Ishikawa (cell line): ENCODE results near the gene TAF12.

Experiments
- CEBPB ChIP-seq: IDR thresholded peaks from 2 replicates; pipeline ENCODE4 v1.6.1; 2012
- CREB1 ChIP-seq: IDR thresholded peaks from 2 replicates; pipeline ENCODE4 v1.6.1; 2012; ENCODE audit warnings: low read depth
- EGR1 ChIP-seq: IDR thresholded peaks from 2 replicates; pipeline ENCODE4 v1.6.1; 2012
- EP300 ChIP-seq: IDR thresholded peaks from 2 replicates; pipeline ENCODE4 v1.6.1; 2012; ENCODE audit warnings: borderline replicate concordance
- FOXM1 ChIP-seq: IDR thresholded peaks from 2 replicates; pipeline ENCODE4 v1.6.1; 2012; ENCODE audit warnings: low read depth, borderline replicate concordance
- NFIC ChIP-seq: IDR thresholded peaks from 2 replicates; pipeline ENCODE4 v1.6.1; 2012
- RAD21 ChIP-seq: IDR thresholded peaks from 2 replicates; pipeline ENCODE4 v1.6.1; 2012; ENCODE audit warnings: low read depth
- REST ChIP-seq: IDR thresholded peaks from 2 replicates; pipeline ENCODE4 v1.6.1; 2012; ENCODE audit warnings: low read depth, mild to moderate bottlenecking
- TAF1 ChIP-seq: IDR thresholded peaks from 2 replicates; pipeline ENCODE4 v1.6.1; 2012; ENCODE audit warnings: low read depth, mild to moderate bottlenecking
- TCF12 ChIP-seq: IDR thresholded peaks from 2 replicates; pipeline ENCODE4 v1.6.1; 2012; ENCODE audit warnings: low read depth
- TEAD4 ChIP-seq: IDR thresholded peaks from 2 replicates; pipeline ENCODE4 v1.6.1; 2012
- YY1 ChIP-seq: IDR thresholded peaks from 2 replicates; pipeline ENCODE4 v1.6.1; 2012; ENCODE audit warnings: low read depth
- ZBTB7A ChIP-seq: IDR thresholded peaks from 2 replicates; pipeline ENCODE4 v1.6.1; 2012; ENCODE audit warnings: low read depth
- TF ChIP-seq, protein P1 (sequence below): IDR thresholded peaks from 2 replicates; pipeline ENCODE4 v1.6.1; 2012
- TF ChIP-seq, protein P2 (sequence below): IDR thresholded peaks from 2 replicates; pipeline ENCODE4 v1.6.1; 2012

TAF12 gene

GRCh38 chr1:28671254-28671780 lies 28.4 kb upstream of the TAF12 start:
- TF ChIP-seq FOXM1 (no peak), ZBTB7A (no peak), YY1 (no peak), REST (no peak), TEAD4 (no peak), TAF1 (no peak), NFIC (no peak), EGR1 (no peak), TCF12 (no peak)
- TF ChIP-seq, protein P1, sequence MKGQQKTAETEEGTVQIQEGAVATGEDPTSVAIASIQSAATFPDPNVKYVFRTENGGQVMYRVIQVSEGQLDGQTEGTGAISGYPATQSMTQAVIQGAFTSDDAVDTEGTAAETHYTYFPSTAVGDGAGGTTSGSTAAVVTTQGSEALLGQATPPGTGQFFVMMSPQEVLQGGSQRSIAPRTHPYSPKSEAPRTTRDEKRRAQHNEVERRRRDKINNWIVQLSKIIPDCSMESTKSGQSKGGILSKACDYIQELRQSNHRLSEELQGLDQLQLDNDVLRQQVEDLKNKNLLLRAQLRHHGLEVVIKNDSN: no peak
- TF ChIP-seq, protein P2, sequence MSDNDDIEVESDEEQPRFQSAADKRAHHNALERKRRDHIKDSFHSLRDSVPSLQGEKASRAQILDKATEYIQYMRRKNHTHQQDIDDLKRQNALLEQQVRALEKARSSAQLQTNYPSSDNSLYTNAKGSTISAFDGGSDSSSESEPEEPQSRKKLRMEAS: no peak

DNA sequence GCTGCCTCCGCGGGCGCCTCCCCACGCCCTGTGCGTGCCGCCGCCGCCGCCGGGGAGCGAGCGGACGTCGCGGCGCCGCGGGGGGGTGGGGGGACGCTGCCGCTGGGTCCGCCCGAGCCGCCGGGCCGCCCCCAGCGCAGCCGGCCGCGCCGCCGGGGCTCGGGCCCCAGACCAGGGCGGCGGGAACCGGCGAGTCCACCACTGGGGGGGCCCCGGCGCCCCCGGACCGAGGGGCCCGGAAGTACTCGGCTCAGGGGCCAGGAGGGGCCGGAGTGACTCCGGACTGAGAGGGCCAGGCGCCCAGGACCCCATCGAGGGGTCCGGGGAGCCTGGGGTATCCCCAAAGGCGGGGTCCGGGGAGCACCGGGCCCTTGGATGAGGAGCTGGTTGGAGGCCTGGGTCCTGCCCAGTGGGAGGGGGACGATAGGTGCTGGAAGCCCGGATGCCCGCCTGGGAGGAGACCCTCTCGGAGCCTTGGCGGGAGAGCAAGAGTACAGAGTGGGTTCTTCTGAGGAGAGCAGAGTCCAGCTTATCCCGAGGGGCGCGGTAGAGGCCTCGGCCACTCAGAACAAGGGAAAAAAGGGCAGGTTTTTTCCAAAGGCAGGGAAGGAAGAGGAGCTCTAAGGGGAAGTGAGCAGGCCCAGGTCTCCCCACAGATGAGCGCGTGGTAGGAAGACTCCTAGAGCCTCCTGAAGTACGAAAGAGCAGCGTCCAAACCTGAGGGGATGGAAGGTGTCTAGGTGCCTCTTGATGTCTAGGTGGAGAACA lies 26.3 kb upstream of the TAF12 start:
- peak; percentile 86 for TF ChIP-seq ZBTB7A
- TF ChIP-seq, protein P2: peak; percentile 58
- TF ChIP-seq NFIC: no peak
- TF ChIP-seq TAF1: peak; percentile 39; the same call in 1 of the 2 replicates
- TF ChIP-seq FOXM1: no peak
- no peak for TF ChIP-seq EGR1

DNA sequence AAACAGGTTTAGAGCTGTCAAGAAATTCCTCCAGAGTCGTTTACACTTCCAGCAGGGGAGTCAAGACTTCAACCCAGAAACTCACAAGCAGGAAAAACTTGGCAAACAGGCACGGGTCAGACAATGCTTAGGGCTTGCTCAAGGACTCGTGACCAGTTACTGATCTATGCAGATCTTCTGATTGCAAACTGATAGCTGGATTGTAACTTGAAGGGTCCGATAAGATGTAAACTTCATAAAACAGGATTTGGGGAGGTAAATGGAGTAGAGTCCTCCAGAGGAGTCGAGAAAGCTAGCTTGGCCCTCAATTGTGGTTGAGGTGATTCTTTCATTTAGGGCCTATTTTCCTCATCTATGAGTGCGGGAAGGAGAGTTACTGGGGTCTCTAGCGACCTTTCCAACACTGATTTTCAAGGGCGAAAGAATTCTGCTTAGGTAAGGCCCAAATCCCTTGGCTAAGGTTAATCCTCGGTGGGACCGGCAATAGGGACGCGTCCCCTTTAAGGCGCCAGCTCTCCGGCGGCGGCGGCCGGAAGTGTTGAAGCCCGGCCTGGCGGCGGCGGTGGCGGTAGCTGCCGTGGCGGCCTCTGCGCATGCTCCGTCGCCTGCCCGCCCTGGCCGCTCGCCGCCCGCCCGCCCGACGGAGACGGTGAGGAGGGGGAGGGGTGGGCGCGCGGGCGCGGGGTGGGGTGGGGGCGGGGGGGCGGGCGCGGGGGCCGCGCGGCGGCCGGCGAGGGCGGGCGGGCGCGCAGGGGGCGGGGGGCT lies 25.5 kb upstream of the TAF12 start, which contains the start of gene GMEB1:
TSS of gene GMEB1 (plus strand) at position 594 of the 765 bp plus-strand sequence. CDS start 14,829 bp downstream, outside the sequence.
- TF ChIP-seq, protein P2: peak; percentile 48; the same call in 1 of the 2 replicates
- no peak for TF ChIP-seq RAD21
- 0 out of 2 replicates have a peak, but pooled peaks have one; percentile 11 for TF ChIP-seq EP300
- no peak for TF ChIP-seq TCF12
- TF ChIP-seq TEAD4: no peak
- no peak for TF ChIP-seq YY1
- TF ChIP-seq FOXM1: no peak
- TF ChIP-seq EGR1: no peak
- TF ChIP-seq ZBTB7A: no peak
- TF ChIP-seq CREB1: no peak
- TF ChIP-seq, protein P1: no peak
- no peak for TF ChIP-seq NFIC
- TF ChIP-seq REST: no peak
- TF ChIP-seq CEBPB: no peak
- peak; percentile 20; the same call in 1 of the 2 replicates for TF ChIP-seq TAF1

GRCh38 chr1:28666806-28667205 lies 23.9 kb upstream of the TAF12 start:
- TF ChIP-seq EGR1: no peak
- TF ChIP-seq CEBPB: no peak

DNA sequence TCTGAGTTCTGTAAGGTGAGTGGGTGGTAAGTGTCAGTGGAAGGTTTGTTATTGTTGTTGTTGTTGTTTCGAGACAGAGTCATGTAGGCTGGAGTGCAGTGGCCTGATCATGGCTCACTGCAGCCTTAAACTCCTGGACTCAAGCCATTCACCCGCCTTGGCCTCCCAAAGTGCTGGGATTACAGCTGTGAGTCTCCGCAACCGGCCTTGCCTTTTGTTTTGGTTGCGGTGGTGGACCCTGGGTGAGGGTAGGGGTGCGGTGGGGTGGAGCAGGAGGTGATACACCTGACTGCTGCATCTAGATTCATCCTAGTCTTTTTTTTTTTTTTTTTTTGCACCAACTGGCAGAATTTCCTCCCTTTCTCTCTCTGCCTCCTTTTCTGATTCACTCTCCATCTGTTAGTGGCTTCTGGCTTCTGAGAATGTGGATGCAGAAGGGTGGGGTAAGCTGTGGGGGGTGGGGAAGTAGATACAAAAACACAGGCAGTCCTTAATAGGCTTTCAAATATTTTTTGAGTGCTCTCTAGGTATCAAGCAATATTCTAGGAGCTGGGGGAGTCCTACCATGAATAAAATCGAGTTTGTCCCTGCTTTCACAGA lies 21.1 kb upstream of the TAF12 start:
- TF ChIP-seq YY1 (no peak), NFIC (no peak), TAF1 (no peak), FOXM1 (no peak), EGR1 (no peak), CREB1 (no peak), TEAD4 (no peak), EP300 (no peak), CEBPB (no peak), ZBTB7A (no peak), RAD21 (no peak)
